ENCODE measurements around the gene BCAN.

The BCAN gene

DNA sequence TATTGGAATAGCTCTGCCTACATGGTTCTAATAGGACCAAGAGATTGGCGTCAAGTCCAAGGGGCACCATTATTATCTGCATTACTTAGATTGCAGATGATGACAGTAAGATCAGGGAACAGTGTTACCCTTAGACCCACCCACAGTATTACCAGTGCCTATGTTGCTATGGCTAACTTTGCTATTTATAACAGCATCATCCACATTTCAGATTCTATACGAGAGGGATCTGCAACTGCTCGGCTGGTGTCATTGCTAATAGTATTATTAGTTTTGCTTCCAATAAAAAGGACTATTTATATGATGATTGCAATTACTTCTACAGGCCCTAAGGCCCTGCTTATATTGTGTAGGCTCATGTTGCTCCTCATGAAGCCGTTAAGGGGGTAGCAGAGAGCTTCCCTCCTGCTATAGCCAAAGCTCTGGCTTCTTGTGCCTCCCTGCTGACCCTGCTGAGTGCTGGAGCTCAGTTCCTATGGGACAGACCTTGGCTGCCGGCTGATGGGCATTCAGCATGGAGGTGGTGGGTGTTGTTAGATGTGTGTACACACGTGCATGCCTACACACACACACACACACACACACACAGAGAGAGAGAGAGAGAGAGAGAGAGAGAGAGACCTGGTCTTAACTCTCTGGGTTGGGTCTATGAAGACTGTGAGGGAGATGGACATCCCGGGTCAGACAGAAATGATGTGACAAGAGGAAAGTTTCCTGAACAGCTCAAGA, 1.3 kb downstream of the BCAN start:
- H3K27me3 ChIP-seq = peaks cover 99% of the 10 kb centered on the region
- no peaks in the 10 kb centered on the region for H3K36me3 ChIP-seq
- TF ChIP-seq Cebpa-rat (IDR thresholded peaks at IDR 0.05) = no peak
- H3K9ac ChIP-seq = no peak overlapping the region
- H3K4me3 ChIP-seq = no peak overlapping the region
- no peak overlapping the region for H3K27ac ChIP-seq
- peaks cover 34% of the 10 kb centered on the region for H3K4me1 ChIP-seq
- H4K20me1 ChIP-seq = peaks cover 67% of the 10 kb centered on the region
- no peaks in the 10 kb centered on the region for H3K9me3 ChIP-seq
- H3K4me2 ChIP-seq = peak overlapping the region; percentile 58

DNA sequence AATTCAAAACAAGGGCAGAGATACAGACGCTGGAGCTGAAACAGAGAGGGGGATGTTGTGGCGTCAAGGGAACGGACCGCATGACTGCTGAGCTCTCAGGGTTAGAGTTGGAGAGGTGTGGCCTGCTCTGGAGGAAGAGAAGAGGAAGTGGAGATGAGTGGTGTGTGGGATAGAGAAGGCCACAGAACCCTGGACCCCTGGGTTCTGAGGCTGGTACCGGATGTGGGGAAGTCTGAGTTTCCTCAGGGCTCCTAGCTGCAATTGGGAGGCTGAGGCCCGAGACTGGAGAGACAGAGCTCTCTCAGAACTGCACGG, 1.8 kb downstream of the BCAN start:
- H3K36me3 ChIP-seq = no peaks in the 10 kb centered on the region
- H3K4me1 ChIP-seq = peaks cover 37% of the 10 kb centered on the region
- H4K20me1 ChIP-seq = peaks cover 67% of the 10 kb centered on the region
- no peak overlapping the region for H3K4me3 ChIP-seq
- H3K4me2 ChIP-seq = peak overlapping the region; percentile 58
- H3K9ac ChIP-seq = no peak overlapping the region
- H3K27me3 ChIP-seq = peaks cover 99% of the 10 kb centered on the region
- H3K27ac ChIP-seq = no peak overlapping the region
- H3K9me3 ChIP-seq = no peaks in the 10 kb centered on the region
- no peak for TF ChIP-seq Cebpa-rat (IDR thresholded peaks at IDR 0.05)

GRCh38 chr1:156644146-156644545, 2.2 kb downstream of the BCAN start:
- Histone ChIP-seq H3K27ac (no peak overlapping the region), H3K4me2 (peak overlapping the region; percentile 58), H4K20me1 (peaks cover 65% of the 10 kb centered on the region), H3K9me3 (no peaks in the 10 kb centered on the region), H3K9ac (no peak overlapping the region), H3K4me1 (peaks cover 37% of the 10 kb centered on the region), H3K27me3 (peaks cover 99% of the 10 kb centered on the region), H3K4me3 (no peak overlapping the region), H3K36me3 (no peaks in the 10 kb centered on the region)
- no peak for TF ChIP-seq Cebpa-rat (IDR thresholded peaks at IDR 0.05)

DNA sequence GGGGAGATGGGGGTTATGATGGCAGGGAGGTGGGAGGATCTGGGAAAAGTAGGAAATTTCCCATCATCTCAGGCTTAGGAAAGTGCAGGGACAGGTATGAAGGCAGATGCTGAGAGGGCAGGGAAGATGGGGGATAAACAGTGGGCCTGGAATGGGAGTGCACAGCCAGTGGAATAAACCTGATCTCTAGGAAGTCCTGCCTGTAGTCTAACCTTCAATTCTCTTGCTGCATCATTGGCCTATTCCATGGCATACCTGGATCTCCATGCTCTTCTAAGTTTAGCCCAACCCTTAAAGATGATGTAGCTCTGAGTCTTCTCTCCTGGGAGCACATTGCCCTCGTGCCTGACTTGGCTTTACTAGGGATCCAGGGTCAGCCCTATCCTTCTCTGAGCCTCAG, 2.7 kb downstream of the BCAN start:
- Histone ChIP-seq H3K9ac (no peak overlapping the region), H3K4me2 (no peak overlapping the region), H3K27ac (no peak overlapping the region), H4K20me1 (peaks cover 60% of the 10 kb centered on the region), H3K4me1 (peaks cover 37% of the 10 kb centered on the region), H3K27me3 (peaks cover 99% of the 10 kb centered on the region), H3K4me3 (no peak overlapping the region), H3K9me3 (no peaks in the 10 kb centered on the region), H3K36me3 (no peaks in the 10 kb centered on the region)
- no peak for TF ChIP-seq Cebpa-rat (IDR thresholded peaks at IDR 0.05)

- no peaks in the 10 kb centered on the region for H3K36me3 ChIP-seq
- H3K4me3 ChIP-seq = no peak overlapping the region
- no peak for TF ChIP-seq Cebpa-rat (IDR thresholded peaks at IDR 0.05)
- no peak overlapping the region for H3K9ac ChIP-seq
- no peaks in the 10 kb centered on the region for H3K9me3 ChIP-seq
- H3K27ac ChIP-seq = no peak overlapping the region
- no peak overlapping the region for H3K4me2 ChIP-seq
- H4K20me1 ChIP-seq = peaks cover 60% of the 10 kb centered on the region
- H3K27me3 ChIP-seq = peaks cover 99% of the 10 kb centered on the region
- peaks cover 37% of the 10 kb centered on the region for H3K4me1 ChIP-seq
Measured at GRCh38 chr1:156645056-156645455, 3.1 kb downstream of the BCAN start.

- Histone ChIP-seq H3K4me1 (peaks cover 37% of the 10 kb centered on the region), H3K9me3 (no peaks in the 10 kb centered on the region), H3K27ac (no peak overlapping the region), H4K20me1 (peaks cover 58% of the 10 kb centered on the region), H3K4me3 (no peak overlapping the region), H3K36me3 (no peaks in the 10 kb centered on the region), H3K4me2 (no peak overlapping the region), H3K9ac (no peak overlapping the region), H3K27me3 (peaks cover 99% of the 10 kb centered on the region)
- no peak for TF ChIP-seq Cebpa-rat (IDR thresholded peaks at IDR 0.05)
Measured at GRCh38 chr1:156645666-156646065, 3.7 kb downstream of the BCAN start.

- H3K4me2 ChIP-seq = no peak overlapping the region
- no peak overlapping the region for H3K4me3 ChIP-seq
- no peaks in the 10 kb centered on the region for H3K9me3 ChIP-seq
- peaks cover 33% of the 10 kb centered on the region for H3K4me1 ChIP-seq
- no peak for TF ChIP-seq Cebpa-rat (IDR thresholded peaks at IDR 0.05)
- no peak overlapping the region for H3K27ac ChIP-seq
- no peaks in the 10 kb centered on the region for H3K36me3 ChIP-seq
- H3K9ac ChIP-seq = no peak overlapping the region
- H4K20me1 ChIP-seq = peaks cover 62% of the 10 kb centered on the region
- H3K27me3 ChIP-seq = peaks cover 99% of the 10 kb centered on the region
Measured at GRCh38 chr1:156646738-156647211, 4.9 kb downstream of the BCAN start.

- Histone ChIP-seq H3K9me3 (no peaks in the 10 kb centered on the region), H3K4me2 (no peak overlapping the region), H3K4me1 (peaks cover 29% of the 10 kb centered on the region), H3K4me3 (no peak overlapping the region), H4K20me1 (peaks cover 61% of the 10 kb centered on the region), H3K27me3 (peaks cover 99% of the 10 kb centered on the region), H3K36me3 (no peaks in the 10 kb centered on the region), H3K27ac (no peak overlapping the region), H3K9ac (no peak overlapping the region)
- TF ChIP-seq Cebpa-rat (IDR thresholded peaks at IDR 0.05) = no peak
Measured at GRCh38 chr1:156647351-156647750, 5.4 kb downstream of the BCAN start.

DNA sequence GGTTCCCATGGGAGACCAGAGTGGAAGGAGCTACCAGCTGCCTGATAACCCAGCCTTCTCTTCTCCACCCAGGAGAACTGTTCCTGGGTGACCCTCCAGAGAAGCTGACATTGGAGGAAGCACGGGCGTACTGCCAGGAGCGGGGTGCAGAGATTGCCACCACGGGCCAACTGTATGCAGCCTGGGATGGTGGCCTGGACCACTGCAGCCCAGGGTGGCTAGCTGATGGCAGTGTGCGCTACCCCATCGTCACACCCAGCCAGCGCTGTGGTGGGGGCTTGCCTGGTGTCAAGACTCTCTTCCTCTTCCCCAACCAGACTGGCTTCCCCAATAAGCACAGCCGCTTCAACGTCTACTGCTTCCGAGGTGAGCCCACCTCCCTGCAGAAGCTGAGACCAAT, 6.6 kb downstream of the BCAN start:
- Histone ChIP-seq H3K27me3 (peaks cover 99% of the 10 kb centered on the region), H3K27ac (no peak overlapping the region), H3K36me3 (no peaks in the 10 kb centered on the region), H3K9ac (no peak overlapping the region), H3K4me1 (peaks cover 17% of the 10 kb centered on the region), H3K4me2 (no peak overlapping the region), H4K20me1 (peaks cover 65% of the 10 kb centered on the region; the same call in 1 of the 2 replicates), H3K4me3 (no peak overlapping the region), H3K9me3 (no peaks in the 10 kb centered on the region)
- TF ChIP-seq Cebpa-rat (IDR thresholded peaks at IDR 0.05) = no peak

- no peak overlapping the region for H3K4me3 ChIP-seq
- TF ChIP-seq Cebpa-rat (IDR thresholded peaks at IDR 0.05) = no peak
- H3K27ac ChIP-seq = no peak overlapping the region
- peaks cover 68% of the 10 kb centered on the region; the same call in 1 of the 2 replicates for H4K20me1 ChIP-seq
- H3K4me2 ChIP-seq = no peak overlapping the region
- H3K9me3 ChIP-seq = no peaks in the 10 kb centered on the region
- peaks cover 13% of the 10 kb centered on the region for H3K4me1 ChIP-seq
- H3K27me3 ChIP-seq = peaks cover 99% of the 10 kb centered on the region
- no peaks in the 10 kb centered on the region for H3K36me3 ChIP-seq
- no peak overlapping the region for H3K9ac ChIP-seq
Measured at GRCh38 chr1:156648951-156649350, 7.0 kb downstream of the BCAN start.
